Mesodermal cell (in vitro differentiated cells): ENCODE measurements around the gene LRRC14B.

Source experiments
- H3K27ac ChIP-seq: 2 replicates; pipeline ENCODE4 v1.7.0; 2013; ENCODE audit warnings: mild to moderate bottlenecking, low read depth, low read length, moderate library complexity; ENCODE audit not compliant: severe bottlenecking
- H3K36me3 ChIP-seq: 2 replicates; pipeline ENCODE4 v1.7.1; 2013; ENCODE audit warnings: mild to moderate bottlenecking, low read length, moderate library complexity; ENCODE audit not compliant: control insufficient read depth, insufficient read depth
- H3K4me1 ChIP-seq: one replicate; pipeline ENCODE4 v1.7.1; 2013; ENCODE audit warnings: mild to moderate bottlenecking, low read length; ENCODE audit not compliant: insufficient read depth, control insufficient read depth, poor library complexity, severe bottlenecking
- H3K4me3 ChIP-seq: 2 replicates; pipeline ENCODE4 v1.7.0; 2013; ENCODE audit warnings: low read length, control low read depth, mild to moderate bottlenecking; ENCODE audit not compliant: insufficient read depth, poor library complexity, severe bottlenecking; ENCODE audit errors: extremely low read depth
- H3K9me3 ChIP-seq: 2 replicates; pipeline ENCODE4 v1.7.1; 2013; ENCODE audit warnings: mild to moderate bottlenecking, low read length, moderate library complexity; ENCODE audit not compliant: control insufficient read depth
- WGBS, 2 experiments: methylation state at CpG; one replicate each; pipeline ENCODE4 v1.1.5; 2013; ENCODE audit warnings: missing lambda C conversion rate in 2 of 2; ENCODE audit not compliant: insufficient coverage in 2 of 2; 5-methylcytosine and 5-hydroxymethylcytosine counted together

Gene LRRC14B

GRCh38 chr5:167982-168660 lies 23.2 kb upstream of the LRRC14B start:
- WGBS, 2 experiments = 93 to 98% methylated on average over 12 to 18 of the region's 18 CpGs
- H3K27ac ChIP-seq = no peak overlapping the region

DNA sequence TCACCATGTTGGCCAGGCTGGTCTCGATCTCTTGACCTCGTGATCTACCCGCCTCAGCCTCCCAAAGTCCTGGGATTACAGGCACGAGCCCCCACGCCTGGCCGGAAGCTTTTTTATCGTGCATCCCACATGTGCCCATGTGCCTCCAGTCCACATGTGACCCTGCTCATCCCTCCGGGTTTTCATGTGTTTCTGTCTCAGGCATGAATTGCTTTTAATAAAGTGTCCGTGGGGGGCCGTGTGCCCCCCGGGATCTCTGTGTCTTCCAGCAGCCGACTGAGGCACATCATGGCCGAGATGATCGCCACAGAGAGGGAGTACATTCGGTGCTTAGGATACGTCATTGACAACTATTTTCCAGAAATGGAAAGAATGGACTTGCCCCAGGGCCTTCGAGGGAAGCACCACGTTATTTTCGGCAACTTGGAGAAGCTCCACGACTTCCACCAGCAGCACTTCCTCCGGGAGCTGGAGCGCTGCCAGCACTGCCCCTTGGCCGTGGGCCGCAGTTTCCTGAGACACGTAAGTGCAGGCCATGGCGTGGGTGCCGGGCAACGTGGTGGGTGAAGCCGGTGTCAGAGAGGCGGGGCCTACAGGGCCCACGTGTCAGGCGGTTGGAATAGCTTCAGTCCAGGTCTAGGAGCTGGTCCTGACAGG lies 22.1 kb upstream of the LRRC14B start:
- Histone ChIP-seq H3K27ac (no peak overlapping the region), H3K36me3 (no peaks in the 10 kb centered on the region), H3K4me3 (no peak overlapping the region), H3K4me1 (no peaks in the 10 kb centered on the region), H3K9me3 (no peaks in the 10 kb centered on the region)
- WGBS, 2 experiments = 91 to 92% methylated on average over 28 to 32 of the region's 32 CpGs

More at GRCh38 chr5:167982-168660, 23.2 kb upstream of the LRRC14B start:
- no peaks in the 10 kb centered on the region for H3K4me1 ChIP-seq
- H3K4me3 ChIP-seq = no peak overlapping the region
- no peaks in the 10 kb centered on the region for H3K9me3 ChIP-seq
- H3K36me3 ChIP-seq = peaks cover 3% of the 10 kb centered on the region

DNA sequence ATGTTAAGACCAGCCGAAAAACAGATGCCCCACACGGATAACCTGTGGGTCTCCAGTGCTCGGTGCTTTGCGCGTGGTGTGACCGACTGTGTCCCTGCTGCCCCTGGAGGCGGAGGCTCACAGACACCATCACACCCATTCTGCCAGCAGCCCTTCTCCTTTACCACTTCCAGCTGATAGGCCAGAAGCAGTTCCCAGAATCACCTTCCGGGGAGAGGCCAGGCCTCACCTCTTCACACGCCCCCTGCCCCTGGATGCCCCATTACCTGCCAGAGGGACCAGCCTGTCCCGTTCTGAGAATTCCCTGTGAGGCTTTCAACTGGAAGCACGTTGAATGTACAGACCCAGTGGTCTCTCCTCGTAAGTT lies 21.6 kb upstream of the LRRC14B start:
- no peaks in the 10 kb centered on the region for H3K4me1 ChIP-seq
- H3K27ac ChIP-seq = no peak overlapping the region
- no peaks in the 10 kb centered on the region for H3K36me3 ChIP-seq
- WGBS, 2 experiments = 93% methylated on average over 11 to 12 of the region's 12 CpGs
- no peaks in the 10 kb centered on the region for H3K9me3 ChIP-seq
- H3K4me3 ChIP-seq = no peak overlapping the region

DNA sequence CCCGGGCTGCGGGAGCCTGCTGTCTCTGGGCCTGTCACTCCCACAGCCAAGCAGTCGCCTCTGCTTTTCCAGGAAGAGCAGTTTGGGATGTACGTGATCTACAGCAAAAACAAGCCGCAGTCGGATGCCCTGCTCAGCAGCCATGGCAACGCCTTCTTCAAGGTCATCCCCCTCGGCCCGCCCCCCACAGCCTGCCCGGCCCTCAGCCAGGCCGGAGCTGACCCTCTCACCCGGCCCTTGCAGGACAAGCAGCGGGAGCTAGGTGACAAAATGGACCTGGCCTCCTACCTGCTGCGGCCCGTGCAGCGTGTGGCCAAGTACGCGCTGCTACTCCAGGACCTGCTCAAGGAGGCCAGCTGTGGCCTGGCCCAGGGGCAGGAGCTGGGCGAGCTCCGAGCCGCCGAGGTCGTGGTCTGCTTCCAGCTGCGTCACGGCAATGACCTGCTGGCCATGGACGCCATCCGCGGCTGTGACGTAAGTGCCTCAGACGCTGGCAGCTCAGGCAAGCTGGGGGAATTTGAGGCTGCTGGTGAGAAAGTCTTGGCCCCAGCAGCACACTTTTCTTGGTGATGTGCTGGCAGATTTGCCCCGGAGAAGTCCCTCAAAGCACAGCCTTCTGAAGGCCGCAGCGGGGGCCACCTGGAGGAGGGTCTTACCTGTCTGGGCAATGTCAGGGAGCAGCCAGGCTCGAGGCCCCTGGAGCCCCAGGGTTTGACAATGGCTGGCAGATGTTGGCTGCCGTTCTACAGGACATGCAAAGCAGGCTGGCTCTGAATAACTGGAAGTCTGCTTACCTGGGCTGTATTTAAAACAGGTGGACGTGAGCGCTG lies 20.1 kb upstream of the LRRC14B start:
- H3K4me1 ChIP-seq = peaks cover 2% of the 10 kb centered on the region
- WGBS, 2 experiments = 94 to 95% methylated on average over 28 to 37 of the region's 37 CpGs
- no peak overlapping the region for H3K27ac ChIP-seq
- no peak overlapping the region for H3K4me3 ChIP-seq
- H3K36me3 ChIP-seq = no peaks in the 10 kb centered on the region
- no peaks in the 10 kb centered on the region for H3K9me3 ChIP-seq

GRCh38 chr5:171801-172331 lies 19.4 kb upstream of the LRRC14B start:
- Histone ChIP-seq H3K4me3 (no peak overlapping the region), H3K27ac (no peak overlapping the region), H3K4me1 (peaks cover 5% of the 10 kb centered on the region), H3K9me3 (no peaks in the 10 kb centered on the region), H3K36me3 (no peaks in the 10 kb centered on the region)
- WGBS, 2 experiments = 90 to 91% methylated on average over 20 to 23 of the region's 23 CpGs

DNA sequence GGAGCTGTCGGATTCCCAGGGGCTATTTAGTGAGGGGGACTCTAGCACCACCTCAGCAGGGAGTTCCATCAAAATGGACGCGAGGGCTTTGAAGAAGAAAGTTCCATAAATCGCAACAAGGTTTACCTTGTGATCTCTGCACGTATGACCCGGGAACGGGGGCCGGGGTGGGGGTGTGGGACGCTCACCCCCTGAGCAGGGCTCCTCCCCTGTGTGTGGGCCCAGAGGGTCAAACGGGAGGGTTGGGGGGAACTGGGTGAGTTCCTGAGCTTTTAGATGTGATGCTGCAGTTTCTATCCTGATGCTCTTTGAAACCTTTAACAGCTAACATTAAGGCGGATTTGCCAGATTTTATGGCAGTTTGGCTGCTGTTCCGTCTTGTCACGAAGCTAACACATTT lies 18.9 kb upstream of the LRRC14B start:
- Histone ChIP-seq H3K4me1 (peaks cover 5% of the 10 kb centered on the region), H3K27ac (no peak overlapping the region), H3K9me3 (no peaks in the 10 kb centered on the region), H3K4me3 (no peak overlapping the region), H3K36me3 (no peaks in the 10 kb centered on the region)
- 95 to 96% methylated on average over 13 of the region's 13 CpGs for WGBS, 2 experiments

DNA sequence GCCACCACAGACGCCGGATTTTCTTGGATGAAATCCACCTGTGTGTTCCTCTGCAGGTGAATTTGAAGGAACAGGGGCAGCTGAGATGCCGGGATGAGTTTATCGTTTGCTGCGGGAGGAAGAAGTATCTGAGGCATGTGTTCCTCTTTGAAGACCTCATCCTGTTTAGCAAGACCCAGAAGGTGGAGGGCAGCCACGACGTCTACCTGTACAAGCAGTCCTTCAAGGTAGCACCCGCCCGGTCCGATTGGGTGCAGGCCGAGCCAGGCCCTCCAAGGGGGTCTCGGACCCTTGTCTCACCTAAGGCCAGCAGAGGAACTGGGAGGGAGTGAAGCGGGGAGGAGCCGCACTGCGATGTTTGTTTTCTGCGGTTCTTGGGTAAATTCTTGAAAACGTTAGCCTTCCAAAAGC lies 18.4 kb upstream of the LRRC14B start:
- Histone ChIP-seq H3K4me1 (peaks cover 5% of the 10 kb centered on the region), H3K4me3 (no peak overlapping the region), H3K36me3 (no peaks in the 10 kb centered on the region), H3K9me3 (no peaks in the 10 kb centered on the region), H3K27ac (no peak overlapping the region)
- 79 to 80% methylated on average over 15 to 16 of the region's 17 CpGs for WGBS, 2 experiments

- peaks cover 5% of the 10 kb centered on the region for H3K4me1 ChIP-seq
- 88 to 90% methylated on average over 16 to 20 of the region's 22 CpGs for WGBS, 2 experiments
- H3K36me3 ChIP-seq = no peaks in the 10 kb centered on the region
Measured at GRCh38 chr5:173392-174290, 17.7 kb upstream of the LRRC14B start.

GRCh38 chr5:174291-174600 lies 17.0 kb upstream of the LRRC14B start:
- no peak overlapping the region for H3K27ac ChIP-seq
- no peaks in the 10 kb centered on the region for H3K36me3 ChIP-seq
- H3K9me3 ChIP-seq = no peaks in the 10 kb centered on the region
- H3K4me3 ChIP-seq = no peak overlapping the region
- 91% methylated on average over 3 to 5 of the region's 5 CpGs for WGBS, 2 experiments
- H3K4me1 ChIP-seq = peaks cover 5% of the 10 kb centered on the region

More at GRCh38 chr5:173392-174290, 17.7 kb upstream of the LRRC14B start:
- H3K4me3 ChIP-seq = no peak overlapping the region
- no peaks in the 10 kb centered on the region for H3K9me3 ChIP-seq
- H3K27ac ChIP-seq = no peak overlapping the region

- Histone ChIP-seq H3K9me3 (no peaks in the 10 kb centered on the region), H3K4me1 (peaks cover 5% of the 10 kb centered on the region), H3K4me3 (no peak overlapping the region), H3K36me3 (no peaks in the 10 kb centered on the region), H3K27ac (no peak overlapping the region)
- 92 to 93% methylated on average over 12 to 16 of the region's 16 CpGs for WGBS, 2 experiments
Measured at GRCh38 chr5:174876-175465, 16.3 kb upstream of the LRRC14B start.
